Activated CD4-positive, alpha-beta T cell treated with anti-CD3 and anti-CD28 coated beads, Interleukin-2, Interleukin-6, amounts not matched to agents 100 ng/mL and 50 ng/mL, durations not matched to agents 16 hours and 8 hours (primary cell): Measurements from ENCODE around the gene SYPL1.
A peak's percentile ranks its signal among the peaks of the same experiment; 100 is the strongest.

Source experiments
- DNase-seq: peaks from one replicate; pipeline ENCODE4 v3.0.0-alpha.2; 2020

Gene SYPL1

DNA sequence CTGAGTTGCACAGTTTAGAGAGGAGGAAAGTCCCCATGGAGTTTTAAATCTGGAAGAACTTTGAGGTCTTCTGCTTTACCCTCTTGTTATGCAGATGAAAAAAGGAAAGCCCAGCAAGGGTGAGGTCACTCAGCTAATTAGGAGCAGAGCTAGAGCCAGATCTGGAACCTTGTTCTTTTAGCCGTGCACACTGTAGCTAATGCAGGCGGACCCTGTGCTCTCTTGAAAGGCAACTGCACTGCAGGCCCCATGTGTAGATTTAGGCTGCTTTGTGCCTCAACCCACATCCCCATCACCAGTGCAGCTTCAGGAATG lies 63.4 kb downstream of the SYPL1 start:
- DNase-seq: no peak

- no peak for DNase-seq
Observed at GRCh38 chr7:106047818-106048705, 64.0 kb downstream of the SYPL1 start.

GRCh38 chr7:106047184-106047583 lies 64.9 kb downstream of the SYPL1 start:
- no peak for DNase-seq

GRCh38 chr7:106045586-106045985 lies 66.5 kb downstream of the SYPL1 start:
- DNase-seq: no peak

GRCh38 chr7:106045139-106045538 lies 67.0 kb downstream of the SYPL1 start:
- no peak for DNase-seq

DNA sequence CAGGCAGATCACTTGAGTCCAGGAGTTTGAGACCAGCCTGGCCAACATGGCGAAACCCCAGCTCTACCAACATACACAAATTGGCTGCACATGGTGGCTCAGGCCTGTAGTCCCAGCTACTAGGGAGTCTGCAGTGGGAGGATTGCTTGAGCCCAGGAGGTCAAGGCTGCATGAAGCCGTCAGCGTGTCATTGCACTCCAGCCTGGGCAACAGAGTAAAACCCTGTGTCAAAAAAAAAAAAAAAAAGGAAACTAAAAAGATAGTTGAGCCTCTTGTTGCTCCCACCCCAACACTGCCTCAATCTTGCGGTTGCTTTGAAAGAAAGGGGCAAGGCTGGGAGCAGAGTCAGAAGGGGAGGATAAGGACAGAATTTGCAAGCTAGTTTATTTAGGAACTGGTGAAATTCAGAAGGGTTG lies 69.9 kb downstream of the SYPL1 start:
- no peak for DNase-seq

DNA sequence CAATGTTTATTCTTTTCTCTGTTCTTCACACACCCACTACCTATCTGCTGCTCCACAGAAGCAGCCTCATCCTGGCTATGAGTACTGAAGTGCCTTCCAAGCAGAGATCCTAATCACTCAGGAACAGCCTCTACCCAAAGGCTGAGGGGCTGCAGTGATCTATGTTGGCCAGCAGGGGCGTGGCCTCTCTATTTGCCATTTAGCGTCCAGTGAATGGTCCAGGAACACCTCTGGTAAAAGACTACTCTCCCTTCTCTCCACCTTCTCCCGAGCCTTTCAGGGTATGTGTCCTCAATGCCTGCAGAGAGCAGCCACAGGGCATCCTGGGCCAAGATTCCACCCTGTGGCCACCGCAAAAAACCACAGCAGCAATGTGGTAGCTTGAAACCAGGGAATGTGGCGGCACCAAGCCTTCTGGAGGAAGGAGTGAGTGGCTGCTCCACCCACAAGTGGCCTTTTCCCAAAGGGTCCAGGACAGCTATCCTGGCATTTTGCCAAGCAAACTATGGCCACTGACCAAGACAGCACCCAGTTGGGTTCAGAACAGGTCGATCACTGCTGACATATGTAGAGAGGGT lies 70.9 kb downstream of the SYPL1 start:
- peak; percentile 54 for DNase-seq
